ENCODE measurements around the gene TXLNB. TPM values are rescaled to one million over a fixed set of nuclear protein-coding genes. Genes with fewer than 3 reads are reported as not detected.
A peak's percentile ranks its signal among the peaks of the same experiment; 100 is the strongest.

The TXLNB gene
- total RNA-seq, 1 experiment from 2014 or later: 0.15 TPM

- TF ChIP-seq, protein P1, sequence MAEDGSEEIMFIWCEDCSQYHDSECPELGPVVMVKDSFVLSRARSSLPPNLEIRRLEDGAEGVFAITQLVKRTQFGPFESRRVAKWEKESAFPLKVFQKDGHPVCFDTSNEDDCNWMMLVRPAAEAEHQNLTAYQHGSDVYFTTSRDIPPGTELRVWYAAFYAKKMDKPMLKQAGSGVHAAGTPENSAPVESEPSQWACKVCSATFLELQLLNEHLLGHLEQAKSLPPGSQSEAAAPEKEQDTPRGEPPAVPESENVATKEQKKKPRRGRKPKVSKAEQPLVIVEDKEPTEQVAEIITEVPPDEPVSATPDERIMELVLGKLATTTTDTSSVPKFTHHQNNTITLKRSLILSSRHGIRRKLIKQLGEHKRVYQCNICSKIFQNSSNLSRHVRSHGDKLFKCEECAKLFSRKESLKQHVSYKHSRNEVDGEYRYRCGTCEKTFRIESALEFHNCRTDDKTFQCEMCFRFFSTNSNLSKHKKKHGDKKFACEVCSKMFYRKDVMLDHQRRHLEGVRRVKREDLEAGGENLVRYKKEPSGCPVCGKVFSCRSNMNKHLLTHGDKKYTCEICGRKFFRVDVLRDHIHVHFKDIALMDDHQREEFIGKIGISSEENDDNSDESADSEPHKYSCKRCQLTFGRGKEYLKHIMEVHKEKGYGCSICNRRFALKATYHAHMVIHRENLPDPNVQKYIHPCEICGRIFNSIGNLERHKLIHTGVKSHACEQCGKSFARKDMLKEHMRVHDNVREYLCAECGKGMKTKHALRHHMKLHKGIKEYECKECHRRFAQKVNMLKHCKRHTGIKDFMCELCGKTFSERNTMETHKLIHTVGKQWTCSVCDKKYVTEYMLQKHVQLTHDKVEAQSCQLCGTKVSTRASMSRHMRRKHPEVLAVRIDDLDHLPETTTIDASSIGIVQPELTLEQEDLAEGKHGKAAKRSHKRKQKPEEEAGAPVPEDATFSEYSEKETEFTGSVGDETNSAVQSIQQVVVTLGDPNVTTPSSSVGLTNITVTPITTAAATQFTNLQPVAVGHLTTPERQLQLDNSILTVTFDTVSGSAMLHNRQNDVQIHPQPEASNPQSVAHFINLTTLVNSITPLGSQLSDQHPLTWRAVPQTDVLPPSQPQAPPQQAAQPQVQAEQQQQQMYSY (CRISPR knock-in tag; IDR thresholded peaks at IDR 0.05): no peak
These were observed 22.2 kb upstream of the TXLNB start (continued) for GRCh38 chr6:139313784-139314545.

GRCh38 chr6:139313229-139313628 lies 21.4 kb upstream of the TXLNB start:
- Mint-ChIP-seq H3K4me3 (peak overlapping the region; percentile 28; the same call in 1 of the 2 replicates), H3K27ac (peak overlapping the region; percentile 99), H3K36me3 (peaks cover under 1% of the 10 kb centered on the region), H3K4me1 (peaks cover 67% of the 10 kb centered on the region), H3K9me3 (peaks cover under 1% of the 10 kb centered on the region), H3K27me3 (ENCODE audit: low read depth) (no peaks in the 10 kb centered on the region)
- ATAC-seq (peak; percentile 70), DNase-seq (ENCODE audit: low spot score) (peak; percentile 21)
- ChIA-PET CTCF (interaction anchor here (0.7 to 2.7 kb wide), 8 partner anchors 21 to 626 kb away, joined by 3 to 12 read pairs (median 3); partner anchors contain the start of gene TXLNB), POLR2A (interaction anchor here (1.0 kb wide), 1 partner anchor 62 kb away, joined by 6 read pairs; the partner anchor contains the start of gene CITED2)
- TF ChIP-seq FOXJ3 (CRISPR knock-in tag; IDR thresholded peaks at IDR 0.05; ENCODE audit: borderline replicate concordance) (no peak), SP1 (CRISPR knock-in tag; conservative IDR thresholded peaks at IDR 0.05) (0 out of 2 replicates have a peak, but pooled peaks have one; percentile 22), CBFB (CRISPR knock-in tag; IDR thresholded peaks at IDR 0.05; ENCODE audit: low read depth) (no peak), ARID4B (CRISPR knock-in tag; IDR thresholded peaks at IDR 0.05; ENCODE audit: borderline replicate concordance) (no peak), ETV6 (CRISPR knock-in tag; IDR thresholded peaks at IDR 0.05) (no peak), ZNF281 (CRISPR knock-in tag; IDR thresholded peaks at IDR 0.05) (0 out of 2 replicates have a peak, but pooled peaks have one; percentile 21), ZNF423 (CRISPR knock-in tag; IDR thresholded peaks at IDR 0.05) (no peak), ZNF532 (CRISPR knock-in tag; IDR thresholded peaks at IDR 0.05; ENCODE audit: borderline replicate concordance) (no peak), ZNF219 (CRISPR knock-in tag; IDR thresholded peaks at IDR 0.05; ENCODE audit: borderline replicate concordance) (no peak)
- TF ChIP-seq, protein P2, sequence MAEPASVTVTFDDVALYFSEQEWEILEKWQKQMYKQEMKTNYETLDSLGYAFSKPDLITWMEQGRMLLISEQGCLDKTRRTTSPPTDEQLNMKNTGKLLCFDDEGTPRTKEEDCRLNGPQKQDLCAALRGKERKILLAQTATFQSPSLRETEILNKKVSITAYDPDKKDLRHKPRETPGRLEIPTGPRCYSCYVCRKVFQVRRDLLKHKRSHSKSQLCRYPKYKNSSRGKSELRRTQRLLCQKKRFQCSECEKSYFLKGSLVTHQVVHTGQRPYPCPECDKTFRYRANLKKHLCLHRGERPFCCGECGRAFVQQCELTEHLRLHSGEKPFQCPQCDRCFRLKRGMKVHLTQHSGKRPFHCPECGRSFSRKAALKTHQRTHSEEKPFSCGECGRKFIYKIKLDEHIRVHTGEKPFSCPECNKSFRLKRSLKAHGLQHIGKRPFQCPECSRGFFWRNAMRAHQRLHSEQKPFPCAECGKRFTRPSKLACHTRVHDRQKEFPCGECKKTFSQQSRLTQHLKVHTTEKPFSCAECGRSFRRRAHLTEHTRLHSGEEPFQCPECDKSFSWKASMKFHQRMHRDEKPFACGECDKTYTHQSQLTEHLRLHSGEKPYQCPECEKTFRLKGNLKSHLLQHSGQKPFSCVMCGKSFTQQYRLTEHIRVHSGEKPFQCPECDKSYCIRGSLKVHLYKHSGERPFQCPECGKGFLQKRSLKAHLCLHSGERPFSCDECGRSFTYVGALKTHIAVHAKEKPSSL (CRISPR knock-in tag; conservative IDR thresholded peaks at IDR 0.05): 0 out of 2 replicates have a peak, but pooled peaks have one; percentile 38
- TF ChIP-seq, protein P3, sequence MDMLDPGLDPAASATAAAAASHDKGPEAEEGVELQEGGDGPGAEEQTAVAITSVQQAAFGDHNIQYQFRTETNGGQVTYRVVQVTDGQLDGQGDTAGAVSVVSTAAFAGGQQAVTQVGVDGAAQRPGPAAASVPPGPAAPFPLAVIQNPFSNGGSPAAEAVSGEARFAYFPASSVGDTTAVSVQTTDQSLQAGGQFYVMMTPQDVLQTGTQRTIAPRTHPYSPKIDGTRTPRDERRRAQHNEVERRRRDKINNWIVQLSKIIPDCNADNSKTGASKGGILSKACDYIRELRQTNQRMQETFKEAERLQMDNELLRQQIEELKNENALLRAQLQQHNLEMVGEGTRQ (CRISPR knock-in tag; IDR thresholded peaks at IDR 0.05): peak; percentile 19; the same call in 1 of the 2 replicates

All from WTC11 (cell line).